Stromal cell of bone marrow (primary cell): Measurements from ENCODE around the gene NUMB.

Experiments
- DNase-seq: peaks from one replicate; pipeline ENCODE4 v3.0.0-alpha.2; 2012; ENCODE audit warnings: low read depth

NUMB gene

DNA sequence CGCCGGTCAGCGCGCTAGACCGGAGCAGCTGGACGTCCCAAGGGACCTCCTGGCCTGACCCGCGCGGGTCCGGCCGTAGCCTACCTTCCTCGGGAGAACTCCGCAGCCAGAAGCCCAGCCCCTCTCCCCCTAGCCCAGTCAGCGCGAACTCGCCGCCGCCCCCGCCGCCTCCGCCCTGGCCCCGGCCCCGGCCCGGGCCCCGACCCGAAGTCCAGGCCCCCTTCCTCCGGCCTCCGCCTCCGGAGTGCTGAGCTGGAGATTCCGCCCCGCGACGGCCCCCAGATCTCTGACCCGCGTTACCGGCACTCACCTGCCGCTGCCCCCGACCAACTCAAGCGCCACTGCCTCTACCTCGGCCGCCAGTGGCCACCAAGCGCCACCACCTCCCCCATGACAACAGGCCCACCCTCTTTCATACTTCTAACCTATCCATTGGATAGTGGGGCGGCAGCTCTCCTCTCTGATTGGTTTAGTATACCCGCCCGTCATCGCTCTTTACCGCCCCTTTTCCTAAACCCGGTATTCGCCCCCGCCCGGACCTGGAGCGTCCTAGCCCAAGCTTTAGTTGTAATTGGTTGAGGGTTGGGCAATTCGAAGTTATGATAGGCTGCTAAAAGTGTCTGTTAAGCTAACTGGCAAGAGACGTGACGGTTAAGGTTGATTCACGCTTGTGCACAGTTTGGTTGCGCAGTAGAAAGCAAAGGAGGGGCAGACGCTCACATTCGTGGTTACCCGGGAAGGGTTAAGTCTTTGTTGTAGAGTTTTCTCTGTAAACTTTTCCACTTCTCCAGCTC is at the start of gene NUMB:
NUMB (minus strand) TSS at position 364 of the 794 bp plus-strand sequence. CDS start 102,795 bp downstream, outside the sequence.
- DNase-seq: peak; percentile 100

GRCh38 chr14:73503648-73504047 is 45.3 kb upstream of the NUMB start:
- DNase-seq: no peak

- no peak for DNase-seq
Measured at GRCh38 chr14:73502017-73502619, 43.8 kb upstream of the NUMB start.

- DNase-seq: no peak
Measured at GRCh38 chr14:73500360-73500759, 42.0 kb upstream of the NUMB start.

DNA sequence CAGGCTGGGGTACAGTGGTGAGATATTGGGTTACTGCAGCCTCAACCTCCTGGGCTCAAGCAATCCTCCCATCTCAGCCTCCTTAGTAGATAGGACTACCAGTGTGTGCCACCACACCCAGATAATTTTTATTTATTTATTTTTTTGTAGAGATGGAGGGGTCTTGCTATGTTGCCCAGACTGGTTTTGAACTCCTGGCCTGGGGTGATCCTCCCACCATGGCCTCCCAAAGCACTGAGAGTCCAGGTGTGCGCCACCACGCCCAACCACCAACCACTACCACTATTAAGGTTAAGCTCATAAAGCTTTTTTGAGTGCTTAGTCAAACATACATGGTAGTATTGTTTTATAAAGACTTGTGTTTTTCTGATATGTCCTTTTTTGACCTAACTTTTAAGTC is 36.2 kb upstream of the NUMB start:
- DNase-seq: no peak

GRCh38 chr14:73492670-73493069 is 34.3 kb upstream of the NUMB start:
- DNase-seq: no peak

DNA sequence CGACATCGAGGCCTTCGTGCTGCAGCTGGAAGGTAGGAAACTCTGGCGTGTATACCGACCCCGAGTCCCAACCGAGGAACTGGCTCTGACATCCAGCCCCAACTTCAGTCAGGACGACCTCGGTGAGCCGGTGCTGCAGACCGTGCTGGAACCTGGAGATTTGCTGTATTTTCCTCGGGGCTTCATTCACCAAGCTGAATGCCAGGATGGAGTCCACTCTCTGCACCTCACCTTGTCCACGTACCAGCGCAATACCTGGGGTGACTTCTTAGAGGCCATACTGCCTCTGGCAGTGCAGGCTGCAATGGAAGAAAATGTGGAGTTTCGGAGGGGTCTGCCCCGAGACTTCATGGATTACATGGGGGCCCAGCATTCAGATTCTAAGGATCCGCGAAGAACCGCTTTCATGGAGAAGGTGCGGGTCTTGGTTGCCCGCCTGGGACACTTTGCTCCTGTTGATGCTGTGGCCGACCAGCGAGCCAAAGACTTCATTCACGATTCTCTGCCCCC is 33.8 kb upstream of the NUMB start:
- DNase-seq: no peak

DNA sequence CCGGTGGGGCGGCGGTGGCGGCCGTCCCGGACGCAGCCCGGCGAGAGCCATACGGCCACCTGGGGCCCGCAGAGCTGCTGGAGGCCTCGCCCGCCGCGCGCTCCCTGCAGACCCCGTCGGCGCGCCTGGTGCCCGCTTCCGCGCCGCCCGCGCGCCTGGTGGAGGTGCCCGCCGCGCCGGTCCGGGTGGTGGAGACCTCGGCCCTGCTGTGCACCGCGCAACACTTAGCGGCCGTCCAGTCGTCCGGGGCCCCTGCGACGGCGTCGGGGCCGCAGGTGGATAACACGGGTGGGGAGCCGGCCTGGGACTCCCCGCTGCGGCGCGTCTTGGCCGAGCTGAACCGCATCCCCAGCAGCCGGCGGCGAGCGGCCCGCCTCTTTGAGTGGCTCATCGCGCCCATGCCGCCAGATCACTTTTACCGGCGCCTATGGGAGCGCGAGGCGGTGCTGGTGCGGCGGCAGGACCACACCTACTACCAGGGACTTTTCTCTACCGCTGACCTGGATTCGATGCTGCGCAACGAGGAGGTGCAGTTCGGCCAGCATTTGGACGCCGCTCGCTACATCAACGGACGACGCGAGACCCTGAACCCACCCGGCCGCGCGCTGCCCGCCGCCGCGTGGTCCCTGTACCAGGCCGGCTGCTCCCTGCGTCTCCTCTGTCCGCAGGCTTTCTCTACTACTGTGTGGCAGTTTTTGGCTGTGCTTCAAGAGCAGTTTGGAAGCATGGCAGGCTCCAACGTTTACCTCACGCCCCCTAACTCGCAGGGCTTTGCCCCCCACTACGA is 33.1 kb upstream of the NUMB start:
- peak; percentile 29 for DNase-seq

DNA sequence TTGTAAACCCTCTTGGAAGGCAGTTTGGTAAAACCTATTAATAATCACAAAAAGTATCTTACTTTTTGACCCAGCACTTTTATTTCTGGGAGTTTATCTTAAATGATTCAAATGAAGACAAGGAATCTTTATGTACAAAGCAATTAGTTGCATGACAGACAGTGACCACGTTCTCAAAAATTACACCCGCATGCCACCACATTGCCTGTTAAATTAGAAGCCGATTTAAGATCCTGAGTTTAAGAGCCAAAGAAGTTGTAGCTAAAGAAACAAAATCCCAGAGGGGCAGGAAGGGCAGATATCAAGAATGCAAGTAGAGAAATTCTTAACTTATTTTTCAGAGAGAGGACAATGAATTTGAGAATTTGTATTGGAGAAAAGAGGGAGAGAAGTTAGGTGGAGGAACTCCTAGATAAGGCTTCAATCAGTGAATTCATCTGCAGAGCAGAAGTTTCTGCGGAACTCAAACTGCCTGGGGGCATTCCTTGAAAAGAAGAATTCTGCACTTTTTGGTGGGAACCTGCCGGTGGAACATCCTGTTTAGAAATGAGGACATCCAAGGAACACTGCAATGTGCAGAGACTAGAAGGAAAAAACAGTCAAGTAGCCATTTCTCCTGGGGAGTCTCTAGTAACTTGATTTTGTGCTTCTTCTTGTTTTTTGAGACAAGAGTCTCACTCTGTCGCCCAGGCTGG is 31.3 kb upstream of the NUMB start:
- no peak for DNase-seq

DNA sequence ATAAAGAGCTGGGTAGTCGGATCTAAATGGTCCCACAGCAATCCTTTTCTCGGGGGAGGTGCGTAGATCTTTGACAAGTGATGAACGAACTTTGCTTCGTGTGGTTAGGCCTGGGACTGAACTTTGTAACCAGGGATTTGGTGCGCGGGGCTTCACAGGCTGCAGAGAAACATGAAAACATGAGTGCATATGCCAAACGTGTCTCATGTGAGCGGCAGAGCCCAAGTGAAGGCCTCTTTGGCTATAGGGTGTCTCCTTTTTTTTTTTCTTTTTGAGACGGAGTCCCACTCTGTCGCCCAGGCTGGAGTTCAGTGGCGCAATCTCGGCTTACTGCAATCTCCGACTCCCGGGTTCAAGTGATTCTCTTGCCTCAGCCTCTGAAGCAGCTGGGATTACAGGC is 20.3 kb upstream of the NUMB start:
- no peak for DNase-seq

GRCh38 chr14:73477618-73478266 is 19.4 kb upstream of the NUMB start:
- no peak for DNase-seq

- no peak for DNase-seq
Measured at GRCh38 chr14:73476451-73476931, 18.1 kb upstream of the NUMB start.

GRCh38 chr14:73474952-73475351 is 16.6 kb upstream of the NUMB start:
- DNase-seq: no peak

- no peak for DNase-seq
Measured at GRCh38 chr14:73472185-73473114, 14.1 kb upstream of the NUMB start.

DNA sequence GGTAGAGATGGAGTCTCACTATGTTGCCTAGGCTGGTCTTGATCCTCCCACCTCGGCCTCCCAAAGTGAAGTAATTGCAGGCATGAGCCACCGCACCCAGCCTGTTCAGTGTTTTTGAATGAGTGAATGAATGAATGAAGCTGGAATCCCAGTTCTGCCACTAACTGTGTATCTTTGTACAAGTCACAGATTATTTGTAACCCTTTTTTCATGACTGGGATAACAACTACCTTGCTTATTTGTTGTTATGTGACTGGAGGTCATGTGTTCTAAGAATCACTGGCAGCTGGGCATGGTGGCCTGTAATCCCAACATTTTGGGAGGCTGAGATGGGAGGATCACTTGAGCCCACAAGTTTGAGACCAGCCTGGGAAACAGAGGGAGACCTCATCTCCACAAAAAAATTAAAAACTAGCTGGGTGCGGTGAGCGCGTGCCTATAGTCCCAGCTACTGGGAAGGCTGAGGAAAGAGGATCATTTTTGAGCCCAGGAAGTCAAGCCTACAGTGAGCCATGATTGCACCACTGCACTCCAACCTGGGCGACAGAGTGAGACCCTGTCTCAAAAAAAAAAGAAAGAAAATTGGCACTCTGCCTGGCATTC is 13.3 kb upstream of the NUMB start:
- DNase-seq: no peak

DNA sequence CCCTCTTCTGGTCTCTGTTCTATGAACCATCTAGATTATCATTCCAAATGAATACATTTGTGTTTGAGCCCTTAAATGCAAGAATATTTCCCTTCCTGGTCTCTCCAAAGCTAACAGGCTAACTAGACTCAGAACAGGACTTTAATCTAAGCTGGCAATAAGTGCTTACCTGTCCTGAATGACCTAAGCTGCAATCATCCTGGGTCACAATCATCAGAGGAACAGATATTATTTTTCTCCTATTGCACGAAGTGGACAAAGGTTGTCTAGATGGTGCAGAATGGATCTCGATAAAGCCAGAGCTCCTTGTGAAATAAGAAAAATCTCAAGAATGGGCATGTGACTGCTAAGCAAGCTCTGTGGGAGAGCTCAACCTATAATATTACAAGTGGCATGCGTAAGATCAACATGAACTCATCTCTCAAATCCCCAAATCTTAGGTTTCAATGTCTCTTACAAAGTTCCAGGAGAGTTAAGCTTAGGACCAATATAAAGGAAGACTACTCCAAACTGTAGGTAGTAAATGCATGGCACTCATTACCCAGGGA is 10.6 kb upstream of the NUMB start:
- no peak for DNase-seq

DNA sequence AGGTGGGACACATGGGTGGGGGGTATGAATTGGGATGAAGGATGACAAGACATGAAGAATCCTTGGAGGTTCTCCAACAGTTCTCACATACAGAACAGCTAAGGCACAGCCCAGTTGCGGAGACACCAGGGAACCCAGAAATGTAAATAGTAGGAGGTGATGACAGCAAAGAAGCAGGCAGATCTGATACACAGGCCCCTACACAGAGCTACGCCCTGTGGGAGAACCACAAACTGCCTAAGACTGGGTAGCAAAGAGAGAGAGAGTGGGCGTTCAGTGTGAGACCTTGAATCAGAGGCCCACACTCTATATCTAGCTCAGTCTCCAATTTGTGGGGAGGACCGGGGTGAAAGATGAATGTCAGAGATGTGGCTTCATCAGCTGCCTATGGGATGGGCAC is 9.5 kb upstream of the NUMB start:
- DNase-seq: no peak

- no peak for DNase-seq
Measured at GRCh38 chr14:73467377-73467776, 9.0 kb upstream of the NUMB start.

GRCh38 chr14:73466861-73467260 is 8.5 kb upstream of the NUMB start:
- DNase-seq: no peak
